HL-60 (cell line): Measurements from ENCODE around the gene C17orf50.

ENCODE experiments used
- CTCF ChIP-seq: IDR thresholded peaks from one replicate; pipeline ENCODE4 v1.5.1; 2011; ENCODE audit warnings: low read length, control low read depth, inconsistent platforms; ENCODE audit not compliant: insufficient read depth
- GABPA ChIP-seq: IDR thresholded peaks from 2 replicates; pipeline ENCODE4 v1.6.1; 2012; ENCODE audit warnings: low read depth
- POLR2AphosphoS5 ChIP-seq: IDR thresholded peaks from 2 replicates; pipeline ENCODE4 v1.6.1; 2012; ENCODE audit warnings: low read depth
- REST ChIP-seq: IDR thresholded peaks from 2 replicates; pipeline ENCODE4 v1.6.1; 2012; ENCODE audit warnings: low read depth; ENCODE audit not compliant: insufficient replicate concordance
- SPI1 ChIP-seq: IDR thresholded peaks from 2 replicates; pipeline ENCODE4 v1.6.1; 2012; ENCODE audit warnings: low read depth, mild to moderate bottlenecking, borderline replicate concordance

GRCh38 chr17:35811759-35812158, 51.1 kb downstream of the C17orf50 start:
- no peak for TF ChIP-seq CTCF
- no peak for TF ChIP-seq REST
- TF ChIP-seq POLR2AphosphoS5, result no peak
- TF ChIP-seq GABPA, result no peak
- TF ChIP-seq SPI1, result no peak
